H1 (cell line): Measurements from ENCODE around the gene FBLN2. TPM values are rescaled to one million over a fixed set of nuclear protein-coding genes. Genes with fewer than 3 reads are reported as not detected.

Experiments
- CTCF ChIA-PET: fragments of 300-600 bp; sonication (Branson Sonifier 250); formaldehyde crosslinking; loops from one replicate; lab custom pipeline; 2021; ENCODE audit not compliant: partially characterized antibody; lab: Charles Lee
- POLR2A ChIA-PET: fragments of 300-600 bp; sonication (Branson Sonifier 250); formaldehyde crosslinking; loops from one replicate; lab custom pipeline; 2021; ENCODE audit warnings: inconsistent platforms; ENCODE audit not compliant: partially characterized antibody; lab: Charles Lee
- DNase-seq, 2 experiments: peaks; one replicate each; pipeline versions ENCODE4 v3.0.0 to v3.0.0-alpha.2; 2010 to 2022; ENCODE audit warnings: low spot score in 2 of 2, low read depth in 1 of 2, mixed read lengths in 1 of 2
- FAIRE-seq: peaks from 2 replicates; lab custom pipeline; 2011; peaks lifted over from hg19 to GRCh38; lab: Jason Lieb, UNC
- H2AFZ ChIP-seq: 2 replicates; pipeline ENCODE4 v1.8.1; 2012; ENCODE audit warnings: low read length, inconsistent platforms
- H2AK5ac ChIP-seq: 2 replicates; pipeline ENCODE4 v1.6.1; 2013; ENCODE audit warnings: low read depth, low read length
- H2BK120ac ChIP-seq: replicated peaks from 2 replicates; pipeline ENCODE3; 2013; ENCODE audit warnings: low read depth, low read length, inconsistent platforms
- H2BK12ac ChIP-seq: 2 replicates; pipeline ENCODE4 v1.6.1; 2013; ENCODE audit warnings: low read depth, low read length
- H2BK15ac ChIP-seq: 2 replicates; pipeline ENCODE4 v1.6.1; 2013; ENCODE audit warnings: low read length
- H2BK20ac ChIP-seq: 2 replicates; pipeline ENCODE4 v1.6.1; 2013; ENCODE audit warnings: low read length
- H2BK5ac ChIP-seq: 2 replicates; pipeline ENCODE4 v1.6.1; 2013; ENCODE audit warnings: low read depth, low read length
- H3K14ac ChIP-seq: 2 replicates; pipeline ENCODE4 v1.6.1; 2013; ENCODE audit warnings: inconsistent platforms; ENCODE audit not compliant: insufficient read length
- H3K18ac ChIP-seq: 2 replicates; pipeline ENCODE4 v1.6.1; 2013; ENCODE audit warnings: low read length; ENCODE audit errors: extremely low read depth
- H3K23ac ChIP-seq: 2 replicates; pipeline ENCODE4 v1.6.1; 2013; ENCODE audit warnings: inconsistent platforms; ENCODE audit not compliant: insufficient read length
- H3K23me2 ChIP-seq: 2 replicates; pipeline ENCODE4 v1.6.1; 2013; ENCODE audit warnings: low read depth, low read length
- H3K27ac ChIP-seq: 2 replicates; pipeline ENCODE4 v1.6.1; 2011; ENCODE audit warnings: low read depth, low read length, inconsistent platforms
- H3K27me3 ChIP-seq, 4 experiments: replicated peaks in 1 of 4; 1 replicate in 1 of 4; 2 replicates in 3 of 4; pipeline versions ENCODE4 v1.6.1 to v1.8.1; 2011 to 2013; ENCODE audit warnings: low read length in 3 of 4, mild to moderate bottlenecking in 3 of 4, inconsistent platforms in 2 of 4, mixed read lengths in 2 of 4, moderate library complexity in 1 of 4; ENCODE audit not compliant: control insufficient read depth in 3 of 4, insufficient read depth in 3 of 4; ENCODE audit errors: extremely low read depth in 1 of 4
- H3K36me3 ChIP-seq, 4 experiments: 2 replicates each; pipeline versions ENCODE4 v1.6.1 to v1.8.1; 2011 to 2013; ENCODE audit warnings: mild to moderate bottlenecking in 4 of 4, low read length in 3 of 4, moderate library complexity in 2 of 4, control low read depth in 1 of 4, inconsistent platforms in 1 of 4; ENCODE audit not compliant: insufficient read depth in 4 of 4, control insufficient read depth in 2 of 4
- H3K4ac ChIP-seq: replicated peaks from 2 replicates; pipeline ENCODE3; 2013; ENCODE audit warnings: low read length, low read depth, mixed read lengths, inconsistent platforms; ENCODE audit not compliant: insufficient read length
- H3K4me1 ChIP-seq, 4 experiments: replicated peaks in 1 of 4; 1 replicate in 1 of 4; 2 replicates in 3 of 4; pipeline versions ENCODE4 v1.6.1 to v1.8.1; 2011 to 2013; ENCODE audit warnings: low read length in 3 of 4, inconsistent platforms in 2 of 4, mixed read lengths in 1 of 4; ENCODE audit not compliant: insufficient read depth in 4 of 4, control insufficient read depth in 3 of 4
- H3K4me2 ChIP-seq, 2 experiments: 2 replicates each; pipeline versions ENCODE4 v1.6.1 to v1.8.1; 2011 to 2013; ENCODE audit warnings: low read depth in 2 of 2, low read length in 2 of 2, control low read depth in 1 of 2, inconsistent platforms in 1 of 2, mild to moderate bottlenecking in 1 of 2; ENCODE audit not compliant: insufficient read depth in 1 of 2
- H3K4me3 ChIP-seq, 4 experiments: fragments of 200-600, 300-600 bp in 1 of 4; sonication (generic), shearing (Covaris generic), sonication (Bioruptor Twin) in 1 of 4; 2 replicates each; pipeline versions ENCODE4 v1.5.1 to v1.8.1; 2011 to 2016; ENCODE audit warnings: low read length in 4 of 4, low read depth in 3 of 4, control low read depth in 2 of 4, inconsistent platforms in 2 of 4, mild to moderate bottlenecking in 2 of 4, mixed read lengths in 1 of 4, moderate library complexity in 1 of 4; ENCODE audit not compliant: insufficient read depth in 2 of 4; ENCODE audit errors: extremely low read depth in 1 of 4
- H3K56ac ChIP-seq: replicated peaks from 2 replicates; pipeline ENCODE3; 2013; ENCODE audit warnings: low read depth, mild to moderate bottlenecking, mixed read lengths, low read length, inconsistent platforms; ENCODE audit not compliant: insufficient read length
- H3K79me1 ChIP-seq: 2 replicates; pipeline ENCODE4 v1.6.1; 2013; ENCODE audit warnings: low read depth, low read length, control low read depth
- H3K79me2 ChIP-seq, 2 experiments: 2 replicates each; pipeline versions ENCODE4 v1.6.1 to v1.8.1; 2012 to 2013; ENCODE audit warnings: low read length in 2 of 2, mild to moderate bottlenecking in 2 of 2, inconsistent platforms in 1 of 2; ENCODE audit not compliant: insufficient read depth in 2 of 2, control insufficient read depth in 1 of 2
- H3K9ac ChIP-seq, 4 experiments: replicated peaks in 1 of 4; 1 replicate in 1 of 4; 2 replicates in 3 of 4; pipeline versions ENCODE4 v1.6.1 to v1.8.1; 2011 to 2013; ENCODE audit warnings: low read depth in 3 of 4, low read length in 3 of 4, control low read depth in 2 of 4, mild to moderate bottlenecking in 2 of 4, moderate library complexity in 2 of 4, inconsistent platforms in 1 of 4; ENCODE audit errors: extremely low read depth in 1 of 4
- H3K9me3 ChIP-seq, 2 experiments: 2 replicates each; pipeline versions ENCODE4 v1.6.1 to v1.8.1; 2012 to 2013; ENCODE audit warnings: mild to moderate bottlenecking in 2 of 2, moderate library complexity in 2 of 2, control low read depth in 1 of 2, inconsistent platforms in 1 of 2, low read depth in 1 of 2, low read length in 1 of 2, mixed read lengths in 1 of 2; ENCODE audit not compliant: insufficient read depth in 2 of 2
- H4K20me1 ChIP-seq, 2 experiments: replicated peaks in 1 of 2; 2 replicates each; pipeline versions ENCODE3 to v1.8.1; 2011 to 2013; ENCODE audit warnings: inconsistent platforms in 2 of 2, low read length in 2 of 2, mild to moderate bottlenecking in 1 of 2; ENCODE audit not compliant: insufficient read depth in 2 of 2, control insufficient read depth in 1 of 2
- H4K5ac ChIP-seq: 2 replicates; pipeline ENCODE4 v1.6.1; 2013; ENCODE audit warnings: low read length, low read depth, mixed read lengths, inconsistent platforms; ENCODE audit not compliant: insufficient read length
- H4K8ac ChIP-seq: 2 replicates; pipeline ENCODE4 v1.8.0; 2013; ENCODE audit warnings: mild to moderate bottlenecking, moderate library complexity, low read length, inconsistent platforms; ENCODE audit not compliant: insufficient read depth; ENCODE audit errors: extremely low read depth
- H4K91ac ChIP-seq: replicated peaks from 2 replicates; pipeline ENCODE3; 2013; ENCODE audit warnings: low read length, mixed read lengths, inconsistent platforms; ENCODE audit not compliant: insufficient read length
- EP300 ChIP-seq, 2 experiments: IDR thresholded peaks; 1 replicate in 1 of 2; 2 replicates in 1 of 2; pipeline ENCODE4 v1.6.1; 2011 to 2012; ENCODE audit warnings: low read depth in 2 of 2, low read length in 2 of 2, mild to moderate bottlenecking in 2 of 2, borderline replicate concordance in 1 of 2, inconsistent platforms in 1 of 2, moderate library complexity in 1 of 2
- KDM5A ChIP-seq: fragments of 200-600 bp; IDR thresholded peaks from 2 replicates; pipeline ENCODE4 v1.7.1; 2012; ENCODE audit warnings: mild to moderate bottlenecking, low read length, inconsistent platforms, mixed read lengths
- PHF8 ChIP-seq: fragments of 200-600 bp; sonication (generic); conservative IDR thresholded peaks from 2 replicates; pipeline ENCODE4 v1.7.1; 2012; ENCODE audit warnings: low read depth, mild to moderate bottlenecking, inconsistent platforms, low read length, moderate library complexity
- POLR2AphosphoS5 ChIP-seq: IDR thresholded peaks from 2 replicates; pipeline ENCODE4 v1.6.1; 2011; ENCODE audit warnings: low read depth, low read length
- SP2 ChIP-seq: IDR thresholded peaks from 2 replicates; pipeline ENCODE4 v1.6.1; 2012; ENCODE audit warnings: mild to moderate bottlenecking, low read length, inconsistent platforms
- TAF1 ChIP-seq: IDR thresholded peaks from 2 replicates; pipeline ENCODE4 v1.6.1; 2011; ENCODE audit warnings: mild to moderate bottlenecking, low read depth, low read length
- WGBS, 2 experiments: shearing (Covaris generic) in 1 of 2; methylation state at CpG; one replicate each; pipeline versions ENCODE4 v1.1.6 to v1.1.7; 2013 to 2015; ENCODE audit warnings: low lambda C conversion rate in 2 of 2, mixed read lengths in 2 of 2, inconsistent platforms in 1 of 2, low coverage in 1 of 2, missing lambda C conversion rate in 1 of 2; ENCODE audit not compliant: insufficient replicate concordance in 2 of 2, insufficient coverage in 1 of 2, insufficient read length in 1 of 2; ENCODE audit errors: extremely low coverage in 1 of 2, missing lambda C conversion rate in 1 of 2; 5-methylcytosine and 5-hydroxymethylcytosine counted together
- polyA plus RNA-seq, 7 experiments: library from polyadenylated mRNA; depleted of rRNA in 3 of 7; stranded (reverse) in 5 of 7; unstranded in 2 of 7; fragments of >200 nt in 5 of 7; fragments of 200-250 nt in 2 of 7; gene quantifications; 1 replicate in 5 of 7; 2 replicates in 1 of 7; 4 replicates in 1 of 7; pipeline versions ENCODE4 v1.2.1 to v1.2.3, GENCODE V29; 2011 to 2013; ENCODE audit warnings: missing spikeins in 2 of 7, mixed read lengths in 2 of 7
- total RNA-seq: library from RNA; stranded (reverse); fragmentation: NEBNext Ultra II Directional; extraction: Animal tissue kit (Norgen Biotek cat#: 25700); gene quantifications from 2 replicates; pipeline ENCODE4 v1.2.1, GENCODE V29; 2021

FBLN2 gene
- total and polyA plus RNA-seq, 2 of the 8 experiments (the other 6 are each of a cell fraction or from before 2014, with no cell fraction given), result 17.4 to 24.2 TPM

- Histone ChIP-seq H3K56ac (no peak overlapping the region), H4K20me1 (no peaks in the 10 kb centered on the region), H3K27ac (no peak overlapping the region), H2AFZ (no peak overlapping the region), H4K91ac (no peak overlapping the region), H2BK5ac (no peak overlapping the region), H3K4ac (no peak overlapping the region), H2AK5ac (no peak overlapping the region), H3K23me2 (no peaks in the 10 kb centered on the region), H2BK120ac (no peak overlapping the region), H3K14ac (no peak overlapping the region), H3K79me2 (no peaks in the 10 kb centered on the region), H3K9me3 (no peaks in the 10 kb centered on the region), H3K4me1 (peaks cover 0 to 9% (median 4%) of the 10 kb centered on the region in 4 experiments; a peak in 4 of 7 replicates), H2BK20ac (no peak overlapping the region), H3K36me3 (no peaks in the 10 kb centered on the region), H2BK15ac (no peak overlapping the region), H3K4me3 (no peak overlapping the region), H3K27me3 (no peaks in the 10 kb centered on the region), H3K18ac (no peak overlapping the region), H3K23ac (no peak overlapping the region), H4K8ac (no peak overlapping the region), H3K9ac (no peak overlapping the region), H3K79me1 (no peaks in the 10 kb centered on the region), H3K4me2 (no peak overlapping the region), H2BK12ac (no peak overlapping the region), H4K5ac (no peak overlapping the region)
- 90% methylated on average over 4 of the region's 4 CpGs; no CpG with 5 or more reads in 1 of the 2 experiments for WGBS, 2 experiments
- CTCF ChIA-PET, result interaction anchor here (0.5 to 23.9 kb wide), 15 partner anchors 10 to 417 kb away, joined by 3 to 772 read pairs (median 3); no protein-coding TSS in a partner anchor
- TF ChIP-seq SP2 (no peak), PHF8 (no peak), KDM5A (no peak), TAF1 (no peak), POLR2AphosphoS5 (no peak), EP300 (IDR thresholded peaks at IDR 0.05; ENCODE audit: borderline replicate concordance in 1 of 2, low read depth in 2 of 2, low read length in 2 of 2) (no peak)
- POLR2A ChIA-PET, result interaction anchor here (1.0 kb wide), 2 partner anchors 105 to 163 kb away, joined by 3 read pairs; no protein-coding TSS in a partner anchor
- DNase-seq (no peak), FAIRE-seq (no peak)
These were observed 95.6 kb downstream of the FBLN2 start for GRCh38 chr3:13644341-13645117.
